ENCODE data around the gene ASRGL1.

ASRGL1 gene

DNA sequence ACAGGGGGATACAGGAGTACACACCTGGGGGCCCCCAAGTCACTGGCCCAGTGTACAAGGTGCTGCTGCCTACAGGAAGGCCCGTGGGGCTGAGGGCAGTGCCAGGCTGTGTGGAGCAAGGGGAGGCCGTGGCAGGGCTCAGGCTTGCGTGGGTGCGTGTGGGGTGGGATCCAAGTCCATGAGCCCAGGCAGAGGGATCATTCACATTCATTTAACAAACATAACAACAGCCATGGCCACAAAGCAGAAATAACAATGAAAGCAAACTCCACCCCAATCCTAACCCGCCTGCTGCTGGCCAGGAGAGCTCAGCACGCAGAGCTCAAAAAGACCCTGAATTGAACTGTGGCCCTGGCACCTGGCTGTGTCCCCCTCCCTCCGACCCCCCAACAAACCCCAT lies 64.6 kb downstream of the ASRGL1 start:
- Histone ChIP-seq H3K27me3 (ENCODE audit: control insufficient read depth in 1 of 2, insufficient read depth in 2 of 2, low read length in 2 of 2) (no peaks in the 10 kb centered on the region), H3K4me1 (ENCODE audit: control insufficient read depth, insufficient read depth, low read length) (peaks cover 56% of the 10 kb centered on the region), H3K27ac (ENCODE audit: low read length) (peak overlapping the region; percentile 95), H3K9ac (ENCODE audit: low read length in 2 of 2) (no peak overlapping the region), H3K9me3 (ENCODE audit: control insufficient read depth in 2 of 2, low read length in 2 of 2) (no peaks in the 10 kb centered on the region), H3K36me3 (ENCODE audit: control insufficient read depth in 2 of 2, insufficient read depth in 2 of 2, low read length in 2 of 2) (no peaks in the 10 kb centered on the region), H3K4me3 (ENCODE audit: low read length in 2 of 2) (peak overlapping the region in 1 of 2 donors; percentile 40)

DNA sequence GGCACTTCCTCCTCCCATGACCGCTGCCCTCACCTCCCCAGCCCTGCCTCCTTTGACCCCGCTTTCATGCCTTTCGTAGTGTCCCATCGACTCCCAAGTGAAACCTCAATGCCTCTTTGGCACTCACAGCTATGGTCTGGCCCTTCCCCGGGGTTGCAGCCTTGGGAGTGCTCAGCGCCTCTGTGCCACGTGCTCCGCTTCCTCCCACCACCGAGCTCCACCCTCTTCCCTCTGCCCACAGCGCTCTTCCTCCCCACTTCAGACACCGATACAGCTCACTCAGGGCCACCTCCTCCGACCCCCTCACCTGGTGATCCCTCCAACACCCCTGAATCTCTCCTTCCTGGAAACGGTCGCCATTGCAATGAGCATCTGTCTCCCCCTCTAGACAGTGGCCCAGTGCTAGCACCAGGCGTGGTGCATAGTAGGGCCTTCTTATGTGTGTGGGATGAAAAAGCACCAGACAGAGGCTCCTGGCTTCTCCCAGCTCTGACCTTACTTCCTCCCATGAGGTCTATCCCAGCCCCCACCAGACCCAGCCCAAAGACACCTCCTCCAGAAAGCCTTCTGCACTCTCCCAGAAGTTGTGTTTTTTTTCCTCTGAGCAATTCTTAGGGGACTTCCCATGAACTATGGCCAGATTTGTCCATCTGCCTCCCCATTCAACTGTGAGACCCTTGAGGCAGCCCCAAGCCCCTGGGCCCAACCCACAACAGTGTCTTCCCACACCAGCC lies 65.1 kb downstream of the ASRGL1 start:
- Histone ChIP-seq H3K36me3 (ENCODE audit: control insufficient read depth in 2 of 2, insufficient read depth in 2 of 2, low read length in 2 of 2) (no peaks in the 10 kb centered on the region), H3K4me1 (ENCODE audit: control insufficient read depth, insufficient read depth, low read length) (peaks cover 55% of the 10 kb centered on the region), H3K27me3 (ENCODE audit: control insufficient read depth in 1 of 2, insufficient read depth in 2 of 2, low read length in 2 of 2) (no peaks in the 10 kb centered on the region), H3K9ac (ENCODE audit: low read length in 2 of 2) (no peak overlapping the region), H3K4me3 (ENCODE audit: low read length in 2 of 2) (peak overlapping the region in 1 of 2 donors; percentile 8), H3K27ac (ENCODE audit: low read length) (peak overlapping the region; percentile 95), H3K9me3 (ENCODE audit: control insufficient read depth in 2 of 2, low read length in 2 of 2) (no peaks in the 10 kb centered on the region)

DNA sequence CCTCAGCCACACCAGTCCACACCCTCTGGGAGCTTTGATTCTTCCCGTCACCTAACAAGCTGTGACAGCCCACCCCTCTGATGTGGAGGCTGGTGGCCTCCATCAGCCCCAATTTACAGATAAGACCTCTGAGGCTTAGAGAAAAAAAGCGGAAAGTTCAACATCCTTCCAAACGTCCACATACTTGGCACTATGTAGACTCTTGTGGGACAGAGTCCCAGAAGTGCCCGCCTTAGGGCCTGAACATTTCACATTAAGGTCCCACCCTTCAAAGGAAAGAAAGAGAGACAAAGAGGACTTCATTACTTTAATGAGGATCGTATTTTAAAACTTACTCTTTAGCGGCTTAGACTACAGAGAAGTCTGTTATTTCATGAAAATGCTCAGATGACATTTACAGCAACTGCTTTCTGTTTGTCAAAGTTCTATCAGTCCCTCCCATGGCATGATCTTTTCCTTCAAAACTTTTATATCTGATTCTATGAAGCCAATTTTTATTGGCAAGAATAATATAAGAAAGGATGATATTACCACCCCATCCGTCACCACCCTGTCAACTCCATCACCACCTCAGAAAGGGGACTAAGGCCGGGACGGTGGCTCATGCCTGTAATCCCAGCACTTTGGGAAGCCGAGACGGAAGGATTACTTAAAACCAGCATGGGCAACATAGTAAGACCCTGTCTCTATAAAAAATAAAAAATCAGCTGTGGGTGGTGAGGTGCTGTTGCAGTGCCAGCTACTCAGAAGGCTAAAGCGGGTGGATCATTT lies 65.9 kb downstream of the ASRGL1 start:
- peaks cover 49% of the 10 kb centered on the region for H3K4me1 ChIP-seq (ENCODE audit: control insufficient read depth, insufficient read depth, low read length)
- H3K27me3 ChIP-seq (ENCODE audit: control insufficient read depth in 1 of 2, insufficient read depth in 2 of 2, low read length in 2 of 2) = no peaks in the 10 kb centered on the region
- H3K4me3 ChIP-seq (ENCODE audit: low read length in 2 of 2) = no peak overlapping the region
- H3K9me3 ChIP-seq (ENCODE audit: control insufficient read depth in 2 of 2, low read length in 2 of 2) = no peaks in the 10 kb centered on the region
- H3K27ac ChIP-seq (ENCODE audit: low read length) = peak overlapping the region; percentile 95
- H3K9ac ChIP-seq (ENCODE audit: low read length in 2 of 2) = no peak overlapping the region
- H3K36me3 ChIP-seq (ENCODE audit: control insufficient read depth in 2 of 2, insufficient read depth in 2 of 2, low read length in 2 of 2) = no peaks in the 10 kb centered on the region

DNA sequence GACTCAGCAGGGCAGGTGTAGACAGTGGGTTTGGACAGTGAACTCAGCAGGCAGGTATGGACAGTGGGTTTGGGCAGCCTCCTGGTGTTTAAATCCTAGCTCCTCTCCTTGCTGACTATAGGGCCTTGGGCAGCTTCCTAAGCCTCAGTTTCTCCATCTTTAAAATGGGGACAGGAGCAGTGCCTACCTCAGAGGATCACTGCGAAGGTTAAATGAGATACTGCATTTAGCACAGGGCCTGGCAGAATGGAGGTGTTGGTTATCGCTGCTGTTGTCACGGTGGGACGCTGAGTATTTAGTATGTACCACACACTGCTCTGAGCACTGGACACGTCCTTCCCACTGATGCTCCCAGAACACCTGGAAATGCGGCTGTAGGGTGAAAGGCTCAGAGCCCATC lies 67.2 kb downstream of the ASRGL1 start:
- Histone ChIP-seq H3K27ac (ENCODE audit: low read length) (no peak overlapping the region), H3K4me3 (ENCODE audit: low read length in 2 of 2) (no peak overlapping the region), H3K4me1 (ENCODE audit: control insufficient read depth, insufficient read depth, low read length) (peaks cover 36% of the 10 kb centered on the region), H3K27me3 (ENCODE audit: control insufficient read depth in 1 of 2, insufficient read depth in 2 of 2, low read length in 2 of 2) (no peaks in the 10 kb centered on the region), H3K9me3 (ENCODE audit: control insufficient read depth in 2 of 2, low read length in 2 of 2) (no peaks in the 10 kb centered on the region), H3K36me3 (ENCODE audit: control insufficient read depth in 2 of 2, insufficient read depth in 2 of 2, low read length in 2 of 2) (no peaks in the 10 kb centered on the region), H3K9ac (ENCODE audit: low read length in 2 of 2) (no peak overlapping the region)

DNA sequence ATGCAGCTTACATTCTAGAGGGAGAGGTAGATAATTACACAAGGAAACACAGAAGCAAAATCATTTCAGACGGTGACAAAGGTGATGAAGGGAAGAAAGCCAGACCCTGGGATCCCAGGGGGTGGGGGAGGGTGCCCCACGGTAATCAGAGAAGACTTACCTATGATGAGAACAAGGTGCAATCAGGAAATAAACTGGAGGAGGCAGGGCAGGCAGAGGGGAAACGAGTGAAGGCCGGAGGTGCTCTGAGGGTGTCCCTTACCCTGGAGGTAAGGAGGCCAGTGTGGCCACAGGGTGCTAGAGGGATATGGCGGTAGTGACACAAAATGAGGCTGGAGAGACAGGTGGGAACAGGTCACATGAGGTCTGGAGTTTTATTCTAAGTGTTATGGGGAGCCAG lies 67.7 kb downstream of the ASRGL1 start:
- Histone ChIP-seq H3K4me1 (ENCODE audit: control insufficient read depth, insufficient read depth, low read length) (peaks cover 32% of the 10 kb centered on the region), H3K27me3 (ENCODE audit: control insufficient read depth in 1 of 2, insufficient read depth in 2 of 2, low read length in 2 of 2) (no peaks in the 10 kb centered on the region), H3K4me3 (ENCODE audit: low read length in 2 of 2) (no peak overlapping the region), H3K9me3 (ENCODE audit: control insufficient read depth in 2 of 2, low read length in 2 of 2) (no peaks in the 10 kb centered on the region), H3K36me3 (ENCODE audit: control insufficient read depth in 2 of 2, insufficient read depth in 2 of 2, low read length in 2 of 2) (no peaks in the 10 kb centered on the region), H3K9ac (ENCODE audit: low read length in 2 of 2) (no peak overlapping the region), H3K27ac (ENCODE audit: low read length) (no peak overlapping the region)

DNA sequence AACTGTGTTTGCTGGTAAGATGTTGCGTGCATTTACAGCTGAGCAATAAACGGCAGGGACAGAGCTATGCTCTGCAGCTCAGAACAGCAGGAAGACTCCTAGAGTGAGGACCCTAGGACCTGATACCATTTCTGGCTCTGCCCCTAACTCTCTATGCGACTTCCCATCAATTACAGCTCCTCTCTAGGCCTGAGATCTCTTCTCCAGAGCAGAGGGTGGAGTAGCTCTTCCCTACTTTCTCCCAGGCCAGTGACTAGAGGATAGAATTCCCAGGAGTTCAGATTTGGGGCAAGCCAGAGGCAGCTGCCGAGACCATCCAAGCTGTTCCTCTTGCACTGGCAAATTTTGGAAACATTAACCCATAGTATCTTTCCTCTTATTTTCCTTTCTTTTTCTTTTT lies 68.8 kb downstream of the ASRGL1 start:
- Histone ChIP-seq H3K4me1 (ENCODE audit: control insufficient read depth, insufficient read depth, low read length) (peaks cover 20% of the 10 kb centered on the region), H3K27me3 (ENCODE audit: control insufficient read depth in 1 of 2, insufficient read depth in 2 of 2, low read length in 2 of 2) (no peaks in the 10 kb centered on the region), H3K9me3 (ENCODE audit: control insufficient read depth in 2 of 2, low read length in 2 of 2) (no peaks in the 10 kb centered on the region), H3K4me3 (ENCODE audit: low read length in 2 of 2) (no peak overlapping the region), H3K27ac (ENCODE audit: low read length) (no peak overlapping the region), H3K36me3 (ENCODE audit: control insufficient read depth in 2 of 2, insufficient read depth in 2 of 2, low read length in 2 of 2) (no peaks in the 10 kb centered on the region), H3K9ac (ENCODE audit: low read length in 2 of 2) (no peak overlapping the region)

DNA sequence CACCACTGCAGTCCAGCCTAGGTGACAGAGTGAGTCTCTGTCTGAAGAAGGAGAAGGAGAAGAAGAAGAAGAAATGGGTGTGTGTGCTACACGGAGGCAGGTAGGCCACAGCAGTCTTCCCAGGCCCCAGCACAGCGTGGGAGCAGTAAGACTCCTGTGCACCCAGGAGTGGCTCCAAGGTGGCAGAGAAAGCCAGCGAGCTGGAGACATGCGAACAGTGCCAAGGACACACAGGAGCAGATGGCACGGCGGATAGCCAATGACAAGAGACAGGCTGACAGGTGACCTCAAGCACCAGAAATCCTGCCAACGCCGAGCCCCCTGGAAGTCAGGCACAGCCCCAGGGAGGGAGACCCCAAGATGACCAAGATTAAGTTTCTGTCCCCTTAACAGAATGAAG lies 72.6 kb downstream of the ASRGL1 start:
- H3K4me3 ChIP-seq (ENCODE audit: low read length in 2 of 2) = no peak overlapping the region
- peaks cover 3% of the 10 kb centered on the region for H3K4me1 ChIP-seq (ENCODE audit: control insufficient read depth, insufficient read depth, low read length)
- H3K36me3 ChIP-seq (ENCODE audit: control insufficient read depth in 2 of 2, insufficient read depth in 2 of 2, low read length in 2 of 2) = no peaks in the 10 kb centered on the region
- no peaks in the 10 kb centered on the region for H3K9me3 ChIP-seq (ENCODE audit: control insufficient read depth in 2 of 2, low read length in 2 of 2)
- no peak overlapping the region for H3K27ac ChIP-seq (ENCODE audit: low read length)
- no peaks in the 10 kb centered on the region for H3K27me3 ChIP-seq (ENCODE audit: control insufficient read depth in 1 of 2, insufficient read depth in 2 of 2, low read length in 2 of 2)
- H3K9ac ChIP-seq (ENCODE audit: low read length in 2 of 2) = no peak overlapping the region

DNA sequence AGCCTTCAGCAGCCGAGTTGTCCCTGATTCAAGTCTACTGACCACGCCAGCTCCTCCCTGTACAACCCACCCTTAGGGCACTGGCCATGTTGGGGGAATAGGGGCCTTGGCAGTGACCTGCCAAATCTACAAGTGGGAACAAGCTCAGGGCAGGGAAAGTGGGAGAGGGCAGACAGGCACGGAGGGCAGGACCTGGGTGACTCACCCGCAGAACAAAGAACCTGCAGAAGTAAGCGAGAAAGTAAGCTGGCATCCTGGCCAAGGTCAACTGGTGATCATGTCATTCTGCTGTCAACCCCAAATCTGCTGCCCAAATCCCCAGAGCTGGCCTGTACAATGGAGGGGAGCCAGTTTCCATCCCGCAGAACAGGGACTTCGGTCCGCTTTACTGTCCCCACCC lies 73.7 kb downstream of the ASRGL1 start:
- H3K4me1 ChIP-seq (ENCODE audit: control insufficient read depth, insufficient read depth, low read length) = peaks cover 3% of the 10 kb centered on the region
- H3K27ac ChIP-seq (ENCODE audit: low read length) = no peak overlapping the region
- H3K4me3 ChIP-seq (ENCODE audit: low read length in 2 of 2) = no peak overlapping the region
- H3K9ac ChIP-seq (ENCODE audit: low read length in 2 of 2) = no peak overlapping the region
- H3K36me3 ChIP-seq (ENCODE audit: control insufficient read depth in 2 of 2, insufficient read depth in 2 of 2, low read length in 2 of 2) = no peaks in the 10 kb centered on the region
- H3K9me3 ChIP-seq (ENCODE audit: control insufficient read depth in 2 of 2, low read length in 2 of 2) = no peaks in the 10 kb centered on the region
- H3K27me3 ChIP-seq (ENCODE audit: control insufficient read depth in 1 of 2, insufficient read depth in 2 of 2, low read length in 2 of 2) = no peaks in the 10 kb centered on the region

DNA sequence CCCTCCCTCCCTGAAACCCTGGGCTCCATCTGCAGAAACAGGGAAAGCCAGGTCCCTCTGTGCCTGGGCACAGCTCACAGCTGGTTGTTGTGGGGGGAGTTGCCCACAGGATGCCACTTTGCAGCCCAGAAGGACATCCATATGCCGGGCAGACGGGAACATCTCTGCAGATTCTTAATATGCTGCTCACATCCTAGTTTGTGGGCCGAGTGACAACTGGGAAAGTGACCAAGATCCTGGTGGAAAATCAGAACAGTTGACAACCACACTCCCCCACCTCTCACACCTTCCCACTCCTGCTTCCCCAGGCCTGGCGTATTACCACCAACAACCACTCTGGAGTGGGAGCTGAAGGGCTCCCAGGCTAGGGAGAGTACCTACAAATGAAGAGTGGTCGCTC lies 74.3 kb downstream of the ASRGL1 start:
- no peaks in the 10 kb centered on the region for H3K27me3 ChIP-seq (ENCODE audit: control insufficient read depth in 1 of 2, insufficient read depth in 2 of 2, low read length in 2 of 2)
- H3K4me1 ChIP-seq (ENCODE audit: control insufficient read depth, insufficient read depth, low read length) = peaks cover 3% of the 10 kb centered on the region
- no peak overlapping the region for H3K9ac ChIP-seq (ENCODE audit: low read length in 2 of 2)
- H3K27ac ChIP-seq (ENCODE audit: low read length) = no peak overlapping the region
- H3K36me3 ChIP-seq (ENCODE audit: control insufficient read depth in 2 of 2, insufficient read depth in 2 of 2, low read length in 2 of 2) = no peaks in the 10 kb centered on the region
- H3K4me3 ChIP-seq (ENCODE audit: low read length in 2 of 2) = no peak overlapping the region
- no peaks in the 10 kb centered on the region for H3K9me3 ChIP-seq (ENCODE audit: control insufficient read depth in 2 of 2, low read length in 2 of 2)

DNA sequence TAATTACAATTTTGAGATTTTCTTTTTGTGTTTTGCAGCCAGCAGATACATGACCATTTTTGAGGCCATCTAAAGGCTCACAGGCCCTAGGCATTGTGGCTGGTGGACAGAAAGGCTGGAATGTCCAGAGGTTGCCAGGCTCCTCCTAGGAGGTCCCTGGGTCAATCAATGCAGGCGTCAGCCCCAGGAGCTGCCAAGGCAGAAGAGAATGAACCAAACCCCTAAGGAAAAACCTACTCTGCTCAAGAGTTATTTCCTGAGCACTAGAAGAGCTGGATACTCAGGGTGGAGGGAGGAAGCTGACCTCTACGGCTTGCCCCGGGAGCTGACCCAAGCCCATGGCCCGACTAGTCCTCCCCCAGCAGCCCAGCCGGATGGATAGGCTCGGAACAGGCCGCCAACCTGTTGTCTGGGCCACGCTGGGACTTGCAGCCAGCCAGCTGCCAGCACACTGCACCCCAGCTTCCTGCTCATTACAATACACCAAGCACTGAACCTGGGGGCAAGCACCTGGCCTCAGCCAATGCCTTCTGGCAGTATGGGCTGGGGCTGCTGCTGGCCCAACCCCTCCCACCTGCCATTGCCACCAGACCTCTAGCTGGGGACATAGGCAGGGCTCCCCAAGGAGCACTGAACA lies 75.9 kb downstream of the ASRGL1 start:
- no peak overlapping the region for H3K4me3 ChIP-seq (ENCODE audit: low read length in 2 of 2)
- H3K9me3 ChIP-seq (ENCODE audit: control insufficient read depth in 2 of 2, low read length in 2 of 2) = no peaks in the 10 kb centered on the region
- no peak overlapping the region for H3K27ac ChIP-seq (ENCODE audit: low read length)
- no peak overlapping the region for H3K9ac ChIP-seq (ENCODE audit: low read length in 2 of 2)
- H3K36me3 ChIP-seq (ENCODE audit: control insufficient read depth in 2 of 2, insufficient read depth in 2 of 2, low read length in 2 of 2) = no peaks in the 10 kb centered on the region
- H3K27me3 ChIP-seq (ENCODE audit: control insufficient read depth in 1 of 2, insufficient read depth in 2 of 2, low read length in 2 of 2) = no peaks in the 10 kb centered on the region
- H3K4me1 ChIP-seq (ENCODE audit: control insufficient read depth, insufficient read depth, low read length) = peaks cover 7% of the 10 kb centered on the region

DNA sequence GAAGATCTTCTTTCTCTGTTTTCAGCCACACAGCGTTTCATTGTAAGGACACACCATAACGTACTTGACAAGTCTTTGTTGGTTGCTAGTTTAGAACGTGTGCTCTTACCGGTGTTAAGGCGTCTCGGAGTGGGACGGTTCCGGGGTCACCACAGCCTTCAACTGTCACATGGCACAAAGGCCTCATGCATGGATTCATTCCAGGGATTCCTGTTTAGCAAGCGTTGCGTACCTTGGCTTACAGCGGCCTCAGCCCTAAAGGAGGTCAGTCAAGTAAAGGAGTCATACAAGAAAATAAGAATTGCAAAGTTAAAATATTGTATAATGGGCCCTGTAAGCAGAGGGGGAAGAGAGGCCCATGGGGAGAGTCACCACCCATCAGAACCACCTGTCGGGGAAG lies 79.3 kb downstream of the ASRGL1 start:
- Histone ChIP-seq H3K9ac (ENCODE audit: low read length in 2 of 2) (no peak overlapping the region), H3K4me3 (ENCODE audit: low read length in 2 of 2) (no peak overlapping the region), H3K27ac (ENCODE audit: low read length) (no peak overlapping the region), H3K9me3 (ENCODE audit: control insufficient read depth in 2 of 2, low read length in 2 of 2) (no peaks in the 10 kb centered on the region), H3K36me3 (ENCODE audit: control insufficient read depth in 2 of 2, insufficient read depth in 2 of 2, low read length in 2 of 2) (no peaks in the 10 kb centered on the region), H3K4me1 (ENCODE audit: control insufficient read depth, insufficient read depth, low read length) (peaks cover 26% of the 10 kb centered on the region), H3K27me3 (ENCODE audit: control insufficient read depth in 1 of 2, insufficient read depth in 2 of 2, low read length in 2 of 2) (no peaks in the 10 kb centered on the region)
